ENCODE measurements around the gene ATP1A1. TPM values are rescaled to one million over a fixed set of nuclear protein-coding genes. Genes with fewer than 3 reads are reported as not detected.

The ATP1A1 gene
- total and polyA plus RNA-seq, 2 experiments from 2014 or later = 117 to 202 TPM

GRCh38 chr1:116340506-116341231, 32.4 kb upstream of the ATP1A1 start:
- no peak for DNase-seq (ENCODE audit: low spot score)
- Mint-ChIP-seq H3K27me3 (ENCODE audit: insufficient read depth, low read depth, poor library complexity) (no peaks in the 10 kb centered on the region), H3K36me3 (ENCODE audit: low read depth) (no peaks in the 10 kb centered on the region), H3K27ac (no peak overlapping the region), H3K4me1 (peaks cover 13% of the 10 kb centered on the region), H3K9me3 (no peaks in the 10 kb centered on the region; the same call in 2 of the 3 replicates), H3K4me3 (no peak overlapping the region)
- no peak overlapping the region for H2AFZ ChIP-seq
- H3K4me2 ChIP-seq = no peak overlapping the region
- H3K4me3 ChIP-seq = no peak overlapping the region
- no peaks in the 10 kb centered on the region for H3F3A ChIP-seq (replicated peaks; ENCODE audit: low read depth)
- no peaks in the 10 kb centered on the region for H4K20me1 ChIP-seq (replicated peaks; ENCODE audit: insufficient read depth)
- H3K27ac ChIP-seq (ENCODE audit: low read depth) = no peak overlapping the region
- H3K9me2 ChIP-seq (ENCODE audit: insufficient read depth) = 0 out of 2 replicates have a peak, but pooled peaks cover 10% of the 10 kb centered on the region
- TF ChIP-seq NANOG (IDR thresholded peaks at IDR 0.05; ENCODE audit: borderline replicate concordance) (no peak), STAT1 (IDR thresholded peaks at IDR 0.05; ENCODE audit: unreplicated experiment) (no peak), EZH2phosphoT487 (IDR thresholded peaks at IDR 0.05; ENCODE audit: unreplicated experiment) (no peak), ZNF114 (CRISPR knock-in tag; IDR thresholded peaks at IDR 0.05) (no peak), REST (IDR thresholded peaks at IDR 0.05; ENCODE audit: unreplicated experiment) (no peak), POLR2AphosphoS5 (IDR thresholded peaks at IDR 0.05; ENCODE audit: low read depth) (no peak), ETS1 (IDR thresholded peaks at IDR 0.05) (no peak), CREB1 (CRISPR knock-in tag; IDR thresholded peaks at IDR 0.05; ENCODE audit: low read depth) (no peak), JUNB (IDR thresholded peaks at IDR 0.05; ENCODE audit: unreplicated experiment) (no peak), ZNF331 (CRISPR knock-in tag; IDR thresholded peaks at IDR 0.05; ENCODE audit: low read depth) (no peak), EZH2 (IDR thresholded peaks at IDR 0.05; ENCODE audit: low read depth, unreplicated experiment) (no peak), CTCF (conservative IDR thresholded peaks at IDR 0.05; ENCODE audit: low read depth in 2 of 2) (no peak), ZNF462 (CRISPR knock-in tag; IDR thresholded peaks at IDR 0.05) (no peak)
- H3K36me3 ChIP-seq (ENCODE audit: insufficient read depth) = no peaks in the 10 kb centered on the region
- no peaks in the 10 kb centered on the region for H3K79me2 ChIP-seq (replicated peaks; ENCODE audit: insufficient read depth)
- no peak for ATAC-seq
- no peaks in the 10 kb centered on the region for H3K27me3 ChIP-seq (ENCODE audit: insufficient read depth)
- peaks cover 3% of the 10 kb centered on the region for H3K4me1 ChIP-seq (ENCODE audit: insufficient read depth)
